HG03175 (cell line): ENCODE data around the gene GUCD1.
"Not testable (repeated sequence)": the region's sequence is repeated elsewhere in the genome, so short reads cannot be mapped to it uniquely, and the experiment has no call there.

Source experiments
- ATAC-seq: cut with Tn5 transposase; IDR thresholded peaks from one replicate; pipeline ENCODE4 v1.9.1; 2021; ENCODE audit warnings: mild to moderate bottlenecking, moderate library complexity; ENCODE audit not compliant: unreplicated experiment

GUCD1 gene

GRCh38 chr22:24532075-24532474 lies 22.9 kb downstream of the GUCD1 start:
- ATAC-seq = no peak

- not testable (repeated sequence) for ATAC-seq
These were observed 24.0 kb downstream of the GUCD1 start for GRCh38 chr22:24530968-24531367.

- ATAC-seq = no peak
These were observed 25.0 kb downstream of the GUCD1 start for GRCh38 chr22:24529898-24530297.

- no peak for ATAC-seq
These were observed 28.7 kb downstream of the GUCD1 start for GRCh38 chr22:24526191-24526590.

- peak; percentile 78 for ATAC-seq
These were observed 29.4 kb downstream of the GUCD1 start for GRCh38 chr22:24525416-24526037.

GRCh38 chr22:24523873-24524272 lies 31.1 kb downstream of the GUCD1 start:
- ATAC-seq = no peak

GRCh38 chr22:24521791-24522245 lies 33.1 kb downstream of the GUCD1 start:
- no peak for ATAC-seq

- ATAC-seq = no peak
These were observed 35.4 kb downstream of the GUCD1 start for GRCh38 chr22:24519496-24519895.

- ATAC-seq = no peak
These were observed 36.0 kb downstream of the GUCD1 start for GRCh38 chr22:24518771-24519485.

- no peak for ATAC-seq
These were observed 36.7 kb downstream of the GUCD1 start for GRCh38 chr22:24518228-24518627.

- no peak for ATAC-seq
These were observed 37.5 kb downstream of the GUCD1 start for GRCh38 chr22:24517446-24517845.

- ATAC-seq = no peak
These were observed 38.6 kb downstream of the GUCD1 start for GRCh38 chr22:24516301-24516737.

GRCh38 chr22:24515027-24515338 lies 40.0 kb downstream of the GUCD1 start:
- no peak for ATAC-seq

GRCh38 chr22:24514241-24515026 lies 40.5 kb downstream of the GUCD1 start:
- no peak for ATAC-seq

GRCh38 chr22:24513378-24514240 lies 41.3 kb downstream of the GUCD1 start:
- ATAC-seq = no peak

GRCh38 chr22:24512043-24512442 lies 42.9 kb downstream of the GUCD1 start:
- no peak for ATAC-seq

- no peak for ATAC-seq
These were observed 44.0 kb downstream of the GUCD1 start for GRCh38 chr22:24510637-24511625.

- no peak for ATAC-seq
These were observed 47.2 kb downstream of the GUCD1 start for GRCh38 chr22:24507716-24508115.

- no peak for ATAC-seq
These were observed 48.0 kb downstream of the GUCD1 start for GRCh38 chr22:24506802-24507438.
